ENCODE measurements around the gene POLR2L.

POLR2L gene

DNA sequence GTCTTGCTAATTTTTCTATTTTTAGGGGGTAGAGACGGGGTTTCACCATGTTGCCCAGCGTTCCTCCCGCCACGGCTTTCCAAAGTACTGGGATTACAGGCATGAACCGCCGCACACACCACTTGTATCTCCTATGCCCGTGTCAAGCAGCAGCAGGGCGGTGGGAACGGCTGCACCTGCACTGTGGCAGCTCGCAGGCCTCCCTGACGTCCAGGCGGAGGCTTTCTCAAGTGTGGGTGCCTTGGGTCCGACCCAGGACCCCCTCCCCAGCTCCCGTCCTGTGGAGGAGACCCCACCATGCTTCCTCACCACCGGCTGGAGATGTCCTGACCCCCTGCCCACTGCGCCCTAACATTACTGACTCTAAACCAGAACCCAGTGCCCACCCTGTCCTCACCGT lies 26.1 kb upstream of the POLR2L start:
- no peak for DNase-seq

DNA sequence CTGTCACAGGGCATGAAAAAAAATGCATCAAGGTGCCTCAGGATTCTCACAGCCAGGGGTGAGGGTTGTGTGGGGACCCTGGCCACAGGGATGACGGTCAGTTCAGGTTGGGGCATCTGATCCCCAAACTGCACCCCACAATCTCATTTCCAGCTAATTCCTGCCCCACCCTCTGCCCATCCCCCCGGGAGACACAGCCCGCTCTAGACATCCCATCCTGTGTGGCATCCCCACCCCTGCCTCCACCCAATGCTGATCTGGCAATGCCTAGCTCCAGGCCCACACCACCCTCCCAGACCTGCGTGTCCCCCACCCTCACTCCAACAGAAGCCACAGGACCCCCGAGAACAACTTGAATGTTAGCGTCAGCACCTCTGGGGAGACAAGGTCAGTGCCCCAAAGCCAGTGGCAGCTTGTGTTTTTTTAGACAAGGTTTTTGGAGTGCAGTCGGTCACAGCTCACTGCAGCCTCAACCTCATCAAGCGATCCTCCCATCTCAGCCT lies 25.6 kb upstream of the POLR2L start:
- DNase-seq, result no peak

DNA sequence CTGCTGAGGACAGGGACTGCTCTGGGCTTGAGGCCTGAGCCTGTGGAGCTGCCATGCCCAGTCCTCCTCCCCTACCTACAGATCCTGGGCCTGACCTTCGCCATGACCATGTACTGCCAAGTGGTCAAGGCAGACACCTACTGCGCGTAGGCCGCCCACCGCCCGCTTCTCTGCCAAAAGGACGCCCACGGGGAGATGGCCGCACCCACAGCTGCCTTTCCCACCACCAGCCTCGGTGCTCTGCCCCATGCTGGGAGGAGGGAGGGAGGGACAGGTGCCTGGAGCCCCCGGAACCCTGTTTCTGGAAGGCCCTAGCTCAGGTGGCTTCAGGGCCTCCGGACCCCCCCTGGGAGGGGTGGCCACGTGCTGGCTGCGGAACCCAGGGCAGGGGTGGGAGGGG lies 24.2 kb upstream of the POLR2L start:
- no peak for DNase-seq

GRCh38 chr11:865462-866430 lies 23.4 kb upstream of the POLR2L start:
- no peak for DNase-seq

DNA sequence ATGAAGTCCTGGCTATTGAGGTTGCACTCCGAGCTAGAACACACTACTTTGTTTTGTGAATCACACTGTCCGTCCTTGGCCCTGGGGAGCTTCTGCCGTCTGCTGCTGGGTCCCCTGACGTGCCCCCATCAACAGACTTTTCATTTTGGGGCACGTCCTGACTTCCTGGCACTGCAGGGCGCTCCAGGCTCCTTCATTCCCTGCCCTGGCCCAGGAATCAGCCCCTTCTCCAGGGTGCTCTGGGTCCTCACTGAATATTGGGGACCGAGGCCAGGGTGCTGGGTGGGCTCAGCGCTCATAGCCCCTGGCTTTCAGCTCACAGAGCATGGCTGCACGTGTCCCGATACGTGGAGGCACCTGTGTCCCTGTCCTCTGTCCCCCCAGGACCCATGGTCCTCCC lies 22.6 kb upstream of the POLR2L start:
- DNase-seq, result no peak

DNA sequence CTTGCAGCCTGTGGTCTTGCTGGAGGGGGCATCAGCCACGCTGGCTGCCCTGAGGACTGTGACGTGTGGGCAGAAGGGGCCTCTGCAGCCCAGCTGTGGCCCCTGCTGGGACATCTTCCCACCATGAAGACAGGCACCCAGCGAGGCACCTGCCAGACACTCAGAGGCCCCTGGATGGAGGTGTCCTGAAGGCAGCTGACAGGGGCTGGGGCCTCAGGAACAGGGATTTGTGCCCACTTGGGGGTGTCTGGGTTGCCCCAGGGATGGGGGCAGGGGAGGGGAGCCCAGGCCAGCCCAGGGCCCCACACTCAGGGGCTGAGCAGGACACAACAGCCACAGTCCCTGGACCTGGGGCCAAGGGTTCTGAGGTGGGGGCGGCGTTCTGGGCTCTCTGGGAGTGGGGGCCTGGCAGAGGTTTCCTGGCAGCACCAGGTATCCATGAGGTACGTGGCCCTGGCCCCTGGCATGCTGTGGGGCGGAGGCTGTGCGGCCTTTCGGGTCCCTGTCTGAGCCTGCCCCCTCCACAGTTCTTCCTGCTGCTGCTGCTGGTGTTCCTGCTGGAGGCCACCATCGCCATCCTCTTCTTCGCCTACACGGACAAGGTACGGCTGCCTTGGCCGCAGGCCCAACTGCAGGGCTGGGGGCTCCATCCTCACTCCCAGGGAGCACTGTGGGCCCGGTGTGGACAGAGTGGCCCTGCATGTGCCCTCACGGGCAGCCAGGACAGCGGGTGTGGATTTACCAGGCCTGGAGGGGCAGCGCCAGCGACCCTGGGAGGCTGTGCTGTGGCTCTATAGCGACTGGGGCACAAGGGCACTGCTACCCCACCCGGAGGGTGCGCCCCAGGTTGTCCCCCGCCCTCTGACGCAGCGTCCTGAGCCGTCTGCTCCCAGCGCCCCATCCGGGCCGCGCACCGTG lies 21.8 kb upstream of the POLR2L start:
- DNase-seq, result no peak

DNA sequence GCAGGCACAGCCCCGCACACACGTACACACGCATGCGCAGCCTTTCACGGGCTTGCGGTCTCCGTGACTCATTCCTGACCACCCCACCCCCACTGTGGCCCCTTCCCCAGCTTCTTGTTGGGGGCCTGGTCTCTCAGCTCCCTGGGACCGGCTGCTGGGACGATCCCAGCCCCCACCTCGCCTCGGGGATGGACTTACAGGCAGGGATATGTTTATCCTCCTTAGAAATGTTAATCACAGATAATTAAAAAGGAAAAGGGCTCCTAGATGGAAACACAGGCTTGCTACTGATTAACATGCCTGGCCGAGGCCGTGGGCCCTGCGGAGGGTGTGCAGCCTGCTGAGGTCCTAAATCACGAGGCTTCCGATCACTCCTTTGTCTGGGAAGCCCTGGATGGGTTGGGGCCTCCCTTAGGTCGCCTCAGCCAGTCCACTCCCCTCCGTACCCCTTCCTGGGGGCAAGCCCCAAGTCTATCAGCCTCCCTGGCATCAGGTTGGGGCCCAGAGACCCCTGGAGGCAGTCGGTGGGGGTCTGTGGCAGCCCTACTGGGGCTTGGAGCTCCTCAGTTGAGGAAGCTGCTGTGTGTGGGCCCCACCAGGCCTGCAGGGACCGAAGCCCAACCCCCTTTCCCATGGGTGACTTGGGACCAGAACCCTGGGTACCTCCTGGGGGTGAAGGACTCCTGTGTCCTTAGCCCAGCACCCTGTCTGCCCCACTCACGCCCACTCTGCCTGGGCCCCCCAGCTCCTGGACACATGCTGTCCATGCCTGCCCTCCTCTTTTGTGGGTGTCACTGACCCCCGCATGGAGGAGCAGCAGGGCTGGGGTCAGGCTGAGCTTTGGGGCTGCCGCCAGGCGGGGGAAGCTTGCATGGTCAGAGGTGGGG lies 20.9 kb upstream of the POLR2L start:
- no peak for DNase-seq

DNA sequence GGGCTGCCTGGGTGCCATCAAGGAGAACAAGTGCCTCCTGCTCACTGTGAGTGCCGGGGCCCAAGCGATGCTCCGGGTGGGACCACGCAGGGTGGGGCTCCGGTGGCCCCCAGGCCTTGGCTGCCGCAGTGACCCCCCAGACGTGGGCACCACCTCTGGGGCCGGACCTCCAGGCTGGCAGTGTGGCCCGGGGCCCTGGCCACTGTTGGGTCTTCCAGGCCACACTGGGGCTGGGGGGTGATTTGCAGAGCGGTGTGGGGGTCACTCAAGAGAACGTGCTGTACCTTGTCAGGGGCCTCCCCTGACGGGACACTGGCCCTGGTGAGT lies 20.3 kb upstream of the POLR2L start:
- DNase-seq, result no peak

GRCh38 chr11:862081-862661 lies 19.8 kb upstream of the POLR2L start:
- DNase-seq, result no peak

DNA sequence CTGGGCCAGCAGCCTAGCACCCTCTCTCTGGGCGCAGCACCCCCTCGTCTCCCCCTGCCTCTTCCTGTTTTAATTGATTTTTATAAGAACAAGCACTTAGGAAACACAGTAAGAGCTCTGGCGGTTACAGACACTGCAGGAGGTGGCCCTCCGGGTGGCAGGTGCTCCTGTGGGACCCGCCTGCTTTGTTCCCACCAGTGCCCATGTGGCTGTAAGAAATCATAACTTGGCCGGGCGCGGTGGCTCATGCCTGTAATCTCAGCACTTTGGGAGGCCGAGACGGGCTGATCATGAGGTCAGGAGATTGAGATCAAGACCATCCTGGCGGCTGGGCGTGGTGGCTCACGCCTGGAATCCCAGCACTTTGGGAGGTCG lies 18.8 kb upstream of the POLR2L start:
- no peak for DNase-seq

- DNase-seq, result no peak
Observed at GRCh38 chr11:860234-861104, 18.1 kb upstream of the POLR2L start.

DNA sequence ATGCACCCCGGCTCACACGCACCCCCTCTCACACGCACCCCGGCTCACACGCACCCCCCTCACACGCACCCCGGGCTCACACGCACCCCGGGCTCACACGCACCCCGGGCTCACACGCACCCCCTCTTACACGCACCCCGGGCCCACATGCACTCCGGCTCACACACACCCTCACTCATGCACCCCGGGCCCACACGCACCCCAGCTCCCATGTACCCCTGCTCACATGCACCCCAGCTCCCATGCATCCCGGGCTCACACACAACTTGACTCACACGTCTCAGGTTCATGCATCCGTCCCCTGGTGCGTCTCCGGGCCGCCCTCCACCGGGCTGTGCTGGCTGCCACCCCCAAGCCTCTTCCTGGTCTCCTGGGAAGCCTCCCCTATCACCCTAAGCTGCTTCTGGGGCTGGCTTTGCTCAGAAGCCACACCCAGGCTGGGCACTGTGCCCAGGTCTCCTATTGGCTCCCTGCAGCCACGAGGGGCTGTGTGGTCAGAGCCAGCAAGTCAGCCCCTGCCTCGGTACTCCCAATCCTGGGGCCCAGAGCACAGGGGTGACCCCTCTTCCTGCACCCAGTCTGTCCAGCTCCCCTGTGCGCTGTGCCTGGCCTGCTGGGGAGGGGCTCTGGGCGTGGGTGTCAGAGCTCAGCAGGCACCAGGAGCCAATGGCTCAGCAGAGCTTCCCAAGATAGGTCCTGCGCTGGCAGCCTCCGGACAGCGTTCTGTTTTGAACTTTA lies 17.2 kb upstream of the POLR2L start:
- DNase-seq, result no peak

- no peak for DNase-seq
Observed at GRCh38 chr11:858762-859339, 16.5 kb upstream of the POLR2L start.

DNA sequence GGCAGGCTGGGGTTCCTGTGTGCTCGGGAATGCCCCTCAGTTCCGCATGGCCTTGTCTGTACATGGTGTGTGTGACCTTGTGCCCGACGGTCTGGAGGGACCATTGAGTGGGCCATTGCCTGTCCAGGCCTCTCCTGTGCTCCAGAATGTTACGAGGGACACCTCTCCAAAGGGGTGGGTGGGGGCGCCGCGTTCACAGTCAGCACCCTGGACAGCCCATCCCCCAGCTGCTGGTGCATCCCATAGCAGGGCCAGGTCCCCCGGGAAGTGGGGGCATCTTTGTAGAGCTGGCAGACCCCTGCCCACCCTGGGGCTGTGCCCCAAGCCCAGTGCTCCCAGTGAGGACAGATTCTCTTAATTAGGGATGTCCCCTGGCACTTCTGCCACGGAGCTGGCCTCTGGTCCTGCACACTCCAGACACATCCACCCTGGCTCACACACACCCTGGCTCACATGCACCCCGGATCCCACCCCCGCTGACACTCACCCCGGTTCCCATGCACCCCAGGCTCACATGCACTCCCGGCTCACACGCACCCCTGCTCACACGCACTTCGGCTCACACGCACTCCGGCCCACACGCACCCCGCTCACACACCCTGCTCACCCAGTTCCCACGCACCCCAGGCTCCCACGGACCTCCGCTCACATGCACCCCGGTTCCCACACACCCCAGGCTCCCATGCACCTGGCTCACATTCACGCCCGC lies 15.9 kb upstream of the POLR2L start:
- DNase-seq, result no peak

DNA sequence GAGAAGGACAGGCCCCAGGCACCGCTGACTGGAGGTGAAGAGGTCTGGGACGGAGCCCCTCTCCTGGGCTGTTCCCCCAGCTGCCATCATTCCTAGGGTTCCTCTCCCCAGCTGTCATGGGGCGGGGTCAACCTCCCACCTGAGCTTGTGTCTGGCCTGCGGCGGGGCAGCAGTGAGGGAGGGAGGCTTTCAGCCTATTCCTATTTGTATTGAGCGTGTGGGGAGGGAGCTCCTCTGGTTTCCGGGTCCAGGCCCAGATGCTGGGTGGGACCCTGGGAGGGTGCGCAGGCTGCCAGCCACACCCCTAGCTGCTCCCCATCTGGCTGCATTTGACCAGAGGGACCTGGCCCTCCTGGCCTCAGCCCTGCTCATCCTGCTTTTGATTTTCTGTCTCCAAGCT lies 14.1 kb upstream of the POLR2L start:
- DNase-seq, result no peak

- DNase-seq, result no peak
Observed at GRCh38 chr11:855796-856195, 13.5 kb upstream of the POLR2L start.

DNA sequence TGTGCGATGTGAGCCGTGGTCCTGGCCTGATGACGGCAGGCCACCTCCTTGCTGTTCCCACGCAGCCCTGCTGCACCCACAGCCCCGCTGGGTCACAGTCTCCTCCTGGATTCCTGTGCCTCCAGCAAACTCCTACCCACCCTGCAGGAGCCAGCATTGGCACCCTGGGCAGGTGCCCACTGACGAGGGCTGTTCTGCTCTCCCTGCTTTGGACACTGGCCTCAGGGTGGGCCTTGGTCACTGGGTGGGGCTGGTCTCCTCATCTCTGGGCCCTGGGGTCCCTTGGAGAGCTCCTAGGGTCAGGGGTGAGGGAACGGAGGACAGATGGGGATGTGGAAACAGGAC lies 13.0 kb upstream of the POLR2L start:
- DNase-seq, result no peak

DNA sequence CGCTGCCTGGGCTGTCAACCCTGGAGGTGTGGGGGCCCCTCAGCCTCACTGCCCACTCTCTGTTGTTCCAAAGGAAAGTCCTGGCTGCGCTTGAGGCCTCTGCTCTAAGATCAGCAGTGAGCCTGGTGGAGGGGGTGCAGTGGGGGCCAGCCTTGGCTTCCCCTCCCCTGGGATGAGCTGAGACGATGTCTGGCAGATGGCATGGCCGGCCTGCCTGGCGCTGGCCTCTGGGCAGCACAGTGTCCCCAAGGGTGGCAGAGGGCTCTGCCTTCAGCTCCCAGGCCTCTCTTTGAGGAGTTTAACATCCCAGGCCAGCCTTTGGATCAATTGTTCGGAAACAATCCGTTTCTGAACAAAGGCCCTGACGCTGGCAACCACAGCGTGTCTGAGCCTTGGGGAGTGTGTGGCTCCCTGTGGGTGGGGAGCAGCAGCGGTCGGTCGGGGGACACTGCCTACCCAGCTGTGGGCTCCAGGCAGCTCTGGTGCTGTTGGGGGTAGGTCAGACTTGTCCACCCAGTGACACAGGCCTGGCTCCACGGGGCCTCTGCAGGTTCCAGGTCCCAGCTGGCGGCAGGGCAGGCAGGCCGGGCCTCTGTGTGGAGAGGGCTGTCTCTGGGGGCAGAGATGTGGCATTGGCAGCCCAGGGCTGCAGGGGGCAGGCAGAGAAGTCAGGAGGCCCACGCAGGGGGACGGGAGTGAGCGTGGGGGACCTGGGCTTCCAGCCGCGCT lies 12.4 kb upstream of the POLR2L start:
- DNase-seq, result no peak

Measured in SHP77 treated with DMSO at 0.1 percent for 48 hours (cell line).